Dendritic cell treated with granulocyte-macrophage colony-stimulating factor and Interleukin-4, amounts not matched to agents 40 ng/mL and 50 ng/mL, for 4 days (primary cell): ENCODE data around the gene PTPN21.
A peak's percentile ranks its signal among the peaks of the same experiment; 100 is the strongest.

ENCODE experiments used
- H3K27ac Mint-ChIP-seq: one replicate; pipeline ENCODE4 v1.8.0; 2022; ENCODE audit warnings: mild to moderate bottlenecking, mixed read lengths
- H3K27me3 Mint-ChIP-seq: one replicate; pipeline ENCODE4 v1.8.0; 2022; ENCODE audit warnings: mild to moderate bottlenecking, mixed read lengths
- H3K36me3 Mint-ChIP-seq: one replicate; pipeline ENCODE4 v1.8.0; 2022; ENCODE audit warnings: low read depth, mixed read lengths
- H3K4me1 Mint-ChIP-seq: one replicate; pipeline ENCODE4 v1.8.0; 2022; ENCODE audit warnings: low read depth, mixed read lengths
- H3K4me3 Mint-ChIP-seq: one replicate; pipeline ENCODE4 v1.8.0; 2022; ENCODE audit warnings: mild to moderate bottlenecking, moderate library complexity, mixed read lengths
- H3K9me3 Mint-ChIP-seq: one replicate; pipeline ENCODE4 v1.8.0; 2022; ENCODE audit warnings: mixed read lengths
- intact Hi-C: fragments of 100-400 bp; cut with micrococcal nuclease; formaldehyde crosslinking; loops from one replicate; pipeline ENCODE4 v1.15.0; 2022

PTPN21 gene

GRCh38 chr14:88507208-88507607 is 47.6 kb downstream of the PTPN21 start:
- no peaks in the 10 kb centered on the region for H3K9me3 Mint-ChIP-seq
- H3K27me3 Mint-ChIP-seq, result peaks cover 2% of the 10 kb centered on the region
- H3K36me3 Mint-ChIP-seq, result no peaks in the 10 kb centered on the region
- H3K27ac Mint-ChIP-seq, result no peak overlapping the region
- intact Hi-C loops, result no loop called here
- H3K4me1 Mint-ChIP-seq, result no peaks in the 10 kb centered on the region
- no peak overlapping the region for H3K4me3 Mint-ChIP-seq

GRCh38 chr14:88505621-88506020 is 49.2 kb downstream of the PTPN21 start:
- Mint-ChIP-seq H3K27me3 (peaks cover 2% of the 10 kb centered on the region), H3K9me3 (no peaks in the 10 kb centered on the region), H3K36me3 (no peaks in the 10 kb centered on the region), H3K4me3 (no peak overlapping the region), H3K4me1 (no peaks in the 10 kb centered on the region), H3K27ac (no peak overlapping the region)
- intact Hi-C loops, result no loop called here

DNA sequence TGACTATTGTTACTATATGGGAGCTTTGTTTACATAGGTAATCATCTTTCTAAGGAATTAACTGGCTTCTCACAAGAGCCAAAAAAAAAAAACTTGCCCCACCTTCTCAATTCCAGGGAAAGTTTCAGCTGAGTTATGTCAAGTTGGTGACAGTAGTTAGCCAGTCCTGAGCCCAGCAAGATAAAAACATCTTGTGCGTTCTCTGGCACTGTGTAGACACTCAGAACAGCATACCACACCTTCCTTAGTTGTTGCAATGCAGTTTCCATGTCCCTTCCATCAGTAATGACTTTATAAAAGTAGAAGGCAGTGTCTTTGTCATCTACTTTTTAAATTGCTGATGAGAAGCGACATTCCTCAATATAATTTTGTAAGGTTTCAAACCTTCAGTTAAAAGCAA is 50.2 kb downstream of the PTPN21 start:
- H3K4me3 Mint-ChIP-seq, result no peak overlapping the region
- H3K36me3 Mint-ChIP-seq, result no peaks in the 10 kb centered on the region
- no peak overlapping the region for H3K27ac Mint-ChIP-seq
- peaks cover 2% of the 10 kb centered on the region for H3K27me3 Mint-ChIP-seq
- H3K4me1 Mint-ChIP-seq, result no peaks in the 10 kb centered on the region
- intact Hi-C loops, result no loop called here
- H3K9me3 Mint-ChIP-seq, result no peaks in the 10 kb centered on the region

DNA sequence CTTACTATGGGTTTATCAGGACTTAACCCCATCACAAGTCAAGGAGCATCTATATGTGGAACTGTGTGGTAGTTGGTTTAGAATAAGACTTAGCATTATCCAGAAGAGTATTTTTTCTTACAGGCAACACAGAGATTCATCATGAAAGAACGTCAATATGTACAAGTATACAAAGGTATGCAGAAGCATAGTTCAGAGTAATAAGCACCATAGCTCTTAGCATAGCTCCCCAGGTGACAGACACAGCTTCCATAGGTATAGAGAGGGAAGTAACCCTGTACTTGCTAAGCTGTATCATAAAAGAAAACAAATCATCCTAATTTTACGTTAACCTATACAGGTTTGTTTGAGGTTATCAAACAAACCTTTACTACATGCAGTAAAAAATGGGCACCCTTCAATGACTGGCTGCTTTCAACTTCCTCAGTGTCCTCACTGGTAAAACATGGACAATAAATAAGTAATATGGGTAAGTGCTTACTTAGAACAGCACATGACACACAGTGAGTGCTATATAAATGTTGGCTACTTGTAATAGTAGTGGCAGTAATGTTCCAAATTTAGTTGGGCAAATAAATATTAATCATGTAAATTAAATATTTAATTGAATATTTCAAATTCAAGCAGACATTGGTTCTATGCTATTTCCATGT is 50.9 kb downstream of the PTPN21 start:
- H3K36me3 Mint-ChIP-seq, result no peaks in the 10 kb centered on the region
- no peak overlapping the region for H3K4me3 Mint-ChIP-seq
- peaks cover 2% of the 10 kb centered on the region for H3K27me3 Mint-ChIP-seq
- intact Hi-C loops, result no loop called here
- no peak overlapping the region for H3K27ac Mint-ChIP-seq
- H3K9me3 Mint-ChIP-seq, result no peaks in the 10 kb centered on the region
- no peaks in the 10 kb centered on the region for H3K4me1 Mint-ChIP-seq

- no peak overlapping the region for H3K4me3 Mint-ChIP-seq
- no peaks in the 10 kb centered on the region for H3K4me1 Mint-ChIP-seq
- no peak overlapping the region for H3K27ac Mint-ChIP-seq
- H3K9me3 Mint-ChIP-seq, result no peaks in the 10 kb centered on the region
- H3K36me3 Mint-ChIP-seq, result no peaks in the 10 kb centered on the region
- intact Hi-C loops, result no loop called here
- peaks cover 2% of the 10 kb centered on the region for H3K27me3 Mint-ChIP-seq
Observed at GRCh38 chr14:88502740-88503139, 52.1 kb downstream of the PTPN21 start.

GRCh38 chr14:88500611-88501010 is 54.2 kb downstream of the PTPN21 start:
- H3K27me3 Mint-ChIP-seq, result peaks cover 2% of the 10 kb centered on the region
- H3K27ac Mint-ChIP-seq, result no peak overlapping the region
- no peaks in the 10 kb centered on the region for H3K4me1 Mint-ChIP-seq
- no peak overlapping the region for H3K4me3 Mint-ChIP-seq
- no peaks in the 10 kb centered on the region for H3K9me3 Mint-ChIP-seq
- intact Hi-C loops, result no loop called here
- H3K36me3 Mint-ChIP-seq, result no peaks in the 10 kb centered on the region

DNA sequence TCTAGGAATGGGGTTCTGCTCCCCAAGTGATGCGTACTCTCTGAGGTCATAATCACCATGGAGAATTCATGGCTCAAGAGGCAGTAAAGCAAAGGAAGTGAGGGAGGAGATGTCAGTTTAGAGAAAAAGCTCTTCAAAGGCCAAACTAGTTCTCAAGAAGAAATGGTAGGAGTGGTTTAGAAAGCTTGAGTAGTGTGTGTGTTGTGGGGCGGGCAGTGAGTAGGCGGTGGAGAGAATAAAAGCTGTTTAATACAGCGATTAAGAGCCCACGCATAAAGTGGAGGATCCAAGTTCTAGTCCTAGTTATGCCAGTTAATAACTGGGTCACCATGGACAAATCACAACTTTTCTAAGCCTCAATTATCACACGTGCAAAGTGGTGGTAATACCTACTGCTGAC is 55.6 kb downstream of the PTPN21 start:
- intact Hi-C loops, result no loop called here
- no peaks in the 10 kb centered on the region for H3K4me1 Mint-ChIP-seq
- H3K4me3 Mint-ChIP-seq, result no peak overlapping the region
- no peak overlapping the region for H3K27ac Mint-ChIP-seq
- peaks cover 3% of the 10 kb centered on the region for H3K27me3 Mint-ChIP-seq
- H3K9me3 Mint-ChIP-seq, result no peaks in the 10 kb centered on the region
- no peaks in the 10 kb centered on the region for H3K36me3 Mint-ChIP-seq

DNA sequence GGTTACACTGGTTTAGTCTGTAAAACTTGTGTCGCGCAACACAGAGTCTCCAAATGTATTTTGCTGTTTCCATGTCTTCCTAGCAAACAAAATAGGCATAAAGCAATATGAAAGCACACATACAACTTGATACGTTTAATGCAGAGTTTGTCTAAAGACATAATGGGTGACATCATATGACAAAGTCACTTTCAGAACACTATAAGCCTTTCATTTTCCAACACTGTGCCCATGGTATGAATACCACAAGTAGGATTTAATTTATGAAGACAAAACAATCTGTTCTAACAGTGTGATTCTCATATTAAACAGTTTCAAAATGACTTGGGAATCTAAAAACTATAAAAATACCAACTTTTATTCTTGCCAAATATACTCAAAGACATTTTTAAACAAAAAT is 58.4 kb downstream of the PTPN21 start:
- Mint-ChIP-seq H3K9me3 (no peaks in the 10 kb centered on the region), H3K27ac (no peak overlapping the region), H3K4me1 (peaks cover 6% of the 10 kb centered on the region), H3K27me3 (peaks cover 4% of the 10 kb centered on the region), H3K4me3 (no peak overlapping the region), H3K36me3 (no peaks in the 10 kb centered on the region)
- intact Hi-C loops, result no loop called here

DNA sequence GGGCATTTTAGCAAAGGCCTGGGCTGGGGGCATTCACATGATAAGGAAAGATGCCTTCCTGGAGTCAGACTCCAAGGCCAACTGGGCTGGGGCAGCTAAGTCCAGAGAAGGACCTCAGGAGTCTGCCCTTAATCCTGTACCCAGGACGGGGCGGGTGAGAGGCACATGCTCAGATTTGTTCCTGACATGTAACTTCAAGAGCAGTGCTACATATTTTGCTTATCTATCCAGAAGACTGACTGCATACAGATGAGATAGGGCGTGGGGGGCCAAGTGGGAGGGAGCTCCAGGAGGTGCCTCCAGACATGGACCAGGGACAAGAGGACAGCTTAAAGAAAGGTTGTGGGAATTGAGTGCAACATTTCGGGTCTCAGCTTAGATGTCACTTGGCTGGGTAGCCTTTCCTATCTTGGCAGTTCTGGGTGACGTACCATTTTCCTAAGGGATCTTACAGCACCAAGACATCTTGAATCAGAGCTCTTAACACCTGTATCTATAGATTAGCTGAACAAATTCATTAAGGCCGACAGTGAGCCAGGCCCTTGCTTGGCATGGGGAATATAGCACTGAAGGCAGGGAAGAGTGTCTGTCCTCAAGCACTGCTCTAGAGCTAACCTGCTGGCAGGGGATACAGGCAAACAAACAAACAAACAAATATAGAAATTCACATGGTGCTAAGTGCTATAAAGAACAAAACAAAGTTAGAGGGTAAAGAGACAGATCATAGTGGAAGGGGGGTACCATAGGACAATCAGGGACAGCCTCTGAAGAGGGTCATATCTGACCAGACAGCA is 61.2 kb downstream of the PTPN21 start:
- peaks cover 4% of the 10 kb centered on the region for H3K27me3 Mint-ChIP-seq
- intact Hi-C loops, result loop anchor here (2.0 to 5.0 kb wide), 3 partner anchors 67 to 1424 kb away; no protein-coding TSS in a partner anchor
- H3K4me1 Mint-ChIP-seq, result peaks cover 6% of the 10 kb centered on the region
- no peak overlapping the region for H3K4me3 Mint-ChIP-seq
- no peak overlapping the region for H3K27ac Mint-ChIP-seq
- no peaks in the 10 kb centered on the region for H3K36me3 Mint-ChIP-seq
- no peaks in the 10 kb centered on the region for H3K9me3 Mint-ChIP-seq

GRCh38 chr14:88492272-88493089 is 62.3 kb downstream of the PTPN21 start:
- Mint-ChIP-seq H3K27me3 (peaks cover 4% of the 10 kb centered on the region), H3K9me3 (no peaks in the 10 kb centered on the region), H3K36me3 (no peaks in the 10 kb centered on the region), H3K27ac (no peak overlapping the region), H3K4me1 (peaks cover 6% of the 10 kb centered on the region), H3K4me3 (peak overlapping the region; percentile 44)
- intact Hi-C loops, result loop anchor here (2.0 to 5.0 kb wide), 3 partner anchors 68 to 1425 kb away; no protein-coding TSS in a partner anchor

- Mint-ChIP-seq H3K4me1 (peaks cover 6% of the 10 kb centered on the region), H3K4me3 (no peak overlapping the region), H3K27me3 (peaks cover 2% of the 10 kb centered on the region), H3K9me3 (no peaks in the 10 kb centered on the region), H3K36me3 (no peaks in the 10 kb centered on the region), H3K27ac (no peak overlapping the region)
- intact Hi-C loops, result loop anchor here (5.0 kb wide), 2 partner anchors 303 to 1427 kb away; no protein-coding TSS in a partner anchor
Observed at GRCh38 chr14:88490168-88490567, 64.6 kb downstream of the PTPN21 start.

GRCh38 chr14:88488897-88489296 is 65.9 kb downstream of the PTPN21 start:
- Mint-ChIP-seq H3K36me3 (no peaks in the 10 kb centered on the region), H3K4me1 (peaks cover 6% of the 10 kb centered on the region), H3K27ac (no peak overlapping the region), H3K4me3 (no peak overlapping the region), H3K9me3 (no peaks in the 10 kb centered on the region), H3K27me3 (peaks cover 2% of the 10 kb centered on the region)
- intact Hi-C loops, result no loop called here

DNA sequence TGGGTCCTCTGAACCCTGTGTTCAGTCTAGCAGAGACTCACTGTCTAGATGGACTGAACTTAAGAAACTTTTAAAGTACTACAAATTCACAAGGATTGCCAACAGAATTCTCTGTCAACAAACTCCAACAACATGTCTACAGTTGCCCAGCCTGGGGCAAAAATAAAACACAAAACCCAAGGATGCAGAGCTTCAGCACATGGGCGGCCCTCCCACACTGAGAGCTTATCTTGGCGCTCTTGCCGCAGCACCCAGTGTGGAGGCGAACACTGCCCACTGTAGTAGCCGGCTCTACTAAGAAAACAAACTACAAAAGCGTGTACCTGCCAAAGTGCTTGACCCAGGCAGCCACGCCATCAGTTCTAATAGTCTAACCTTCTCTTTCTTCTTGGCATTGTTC is 66.7 kb downstream of the PTPN21 start:
- intact Hi-C loops, result no loop called here
- H3K36me3 Mint-ChIP-seq, result no peaks in the 10 kb centered on the region
- H3K4me1 Mint-ChIP-seq, result peaks cover 6% of the 10 kb centered on the region
- H3K27ac Mint-ChIP-seq, result no peak overlapping the region
- H3K4me3 Mint-ChIP-seq, result no peak overlapping the region
- H3K27me3 Mint-ChIP-seq, result no peaks in the 10 kb centered on the region
- no peaks in the 10 kb centered on the region for H3K9me3 Mint-ChIP-seq

DNA sequence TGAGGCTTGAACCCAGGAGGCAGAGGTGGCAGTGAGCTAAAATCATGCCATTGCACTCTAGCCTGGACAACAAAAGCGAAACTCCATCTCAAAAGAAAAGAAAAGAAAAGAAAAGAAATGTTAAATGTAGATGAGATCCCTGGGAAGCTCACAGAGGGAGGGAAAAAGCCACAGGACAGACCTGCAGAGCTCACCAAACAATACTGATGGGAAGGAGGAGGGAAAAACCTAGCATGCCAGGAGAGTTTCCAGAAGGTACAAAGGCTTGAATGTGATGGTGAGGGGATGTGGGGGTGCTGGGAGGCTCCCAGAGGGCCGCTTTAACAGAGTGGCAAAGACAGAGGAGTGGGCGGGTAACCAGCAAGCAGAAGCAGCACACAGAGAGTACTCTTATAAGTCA is 72.3 kb downstream of the PTPN21 start:
- H3K36me3 Mint-ChIP-seq, result no peaks in the 10 kb centered on the region
- no peaks in the 10 kb centered on the region for H3K4me1 Mint-ChIP-seq
- peaks cover 7% of the 10 kb centered on the region for H3K9me3 Mint-ChIP-seq
- intact Hi-C loops, result no loop called here
- H3K4me3 Mint-ChIP-seq, result no peak overlapping the region
- H3K27me3 Mint-ChIP-seq, result peaks cover 6% of the 10 kb centered on the region
- no peak overlapping the region for H3K27ac Mint-ChIP-seq
